SKM-1 treated with dmso at 0.1 percent for 144 hours (cell line): ENCODE data around the gene SLC4A5.
"Not testable (repeated sequence)": the region's sequence is repeated elsewhere in the genome, so short reads cannot be mapped to it uniquely, and the experiment has no call there.

Source experiments
- DNase-seq: peaks from one replicate; lab custom pipeline; 2025; ENCODE audit not compliant: unreplicated experiment; lab: John Stamatoyannopoulos, UW

Gene SLC4A5

DNA sequence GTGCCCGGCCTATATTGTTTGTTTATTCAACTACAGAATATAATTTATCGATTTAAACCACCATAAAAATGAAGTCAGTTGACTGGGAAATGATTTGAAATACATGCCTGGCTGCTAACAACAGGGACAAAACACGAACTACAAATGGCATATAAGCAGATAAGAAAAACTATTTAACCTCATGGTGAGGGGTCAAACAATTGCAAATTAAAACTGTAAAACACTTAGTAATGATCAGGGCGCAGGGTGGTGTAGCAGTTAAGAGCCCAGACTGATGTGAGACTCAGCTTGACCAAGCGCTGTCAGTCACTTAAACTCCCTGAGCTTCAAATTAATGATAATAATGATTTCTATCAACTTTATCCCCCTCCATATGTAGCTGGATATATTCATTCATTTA is 138.1 kb downstream of the SLC4A5 start:
- no peak for DNase-seq

DNA sequence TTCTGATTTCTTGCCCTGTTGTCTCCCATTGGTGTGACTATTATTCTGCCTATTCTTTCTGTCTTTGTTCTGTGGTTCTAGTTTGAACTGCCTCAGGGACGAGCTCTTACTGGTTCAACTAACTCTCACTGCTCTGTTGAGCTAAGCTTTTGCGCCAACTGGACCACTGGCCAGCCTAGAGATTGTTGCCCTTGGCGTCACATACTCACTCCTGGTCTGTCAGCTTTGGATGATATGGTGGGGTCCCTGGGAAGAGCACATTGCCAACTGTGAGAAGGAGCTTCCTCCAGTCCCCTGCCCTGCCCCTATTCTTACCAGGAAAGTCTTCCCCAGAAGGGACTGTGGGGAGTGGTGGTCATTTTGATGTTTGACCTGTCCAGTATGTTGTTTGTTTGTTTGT is 138.8 kb downstream of the SLC4A5 start:
- no peak for DNase-seq

GRCh38 chr2:74201596-74201995 is 141.6 kb downstream of the SLC4A5 start:
- no peak for DNase-seq

DNA sequence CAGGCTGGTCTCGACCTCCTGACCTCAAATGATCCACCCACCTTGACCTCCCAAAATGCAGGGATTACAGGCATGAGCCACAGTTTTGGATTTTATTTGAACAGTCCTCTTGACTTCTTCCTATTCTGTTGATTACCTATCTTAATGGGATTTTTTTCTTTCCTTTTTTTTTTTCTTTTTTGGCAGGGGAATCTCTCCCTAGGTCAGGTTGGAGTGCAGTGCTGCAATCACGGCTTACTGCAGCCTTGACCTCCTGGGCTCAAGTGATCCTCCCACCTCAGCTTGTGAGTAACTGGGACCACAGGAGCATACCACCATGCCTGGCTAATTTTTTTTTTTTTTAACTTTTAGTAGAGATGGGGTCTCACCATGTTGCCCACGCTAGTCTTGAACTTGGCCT is 142.0 kb downstream of the SLC4A5 start:
- DNase-seq: no peak

- no peak for DNase-seq
Measured at GRCh38 chr2:74199871-74200305, 143.3 kb downstream of the SLC4A5 start.

DNA sequence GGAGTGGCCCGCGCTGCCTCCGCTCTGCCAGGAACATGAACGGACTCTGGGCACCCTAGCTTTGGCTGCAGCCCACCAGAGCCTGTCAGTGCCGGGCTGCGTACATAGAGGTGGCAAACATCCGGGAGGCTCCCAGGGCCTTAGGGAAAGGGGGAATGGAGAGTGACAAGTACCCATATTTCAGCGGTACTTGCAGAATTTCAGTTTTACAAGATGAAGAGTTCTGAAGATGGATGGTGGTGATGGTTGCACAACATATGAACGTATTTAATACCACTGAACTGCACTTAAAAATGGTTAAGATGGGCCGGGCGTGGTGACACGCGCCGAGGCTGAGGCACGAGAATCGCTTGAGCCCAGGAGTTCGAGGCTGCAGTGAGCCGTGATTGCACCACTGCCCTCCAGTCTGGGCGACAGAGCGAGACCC is 143.9 kb downstream of the SLC4A5 start:
- no peak for DNase-seq

GRCh38 chr2:74198461-74199274 is 144.5 kb downstream of the SLC4A5 start, which contains the start of gene MTHFD2:
MTHFD2 (plus strand) TSS chr2:74198615; CDS start chr2:74198642, 27 bp downstream.
- peak; percentile 97 for DNase-seq

GRCh38 chr2:74198023-74198460 is 145.2 kb downstream of the SLC4A5 start:
- no peak for DNase-seq

GRCh38 chr2:74197049-74197448 is 146.2 kb downstream of the SLC4A5 start:
- no peak for DNase-seq

- DNase-seq: no peak
Measured at GRCh38 chr2:74194799-74195198, 148.4 kb downstream of the SLC4A5 start.

DNA sequence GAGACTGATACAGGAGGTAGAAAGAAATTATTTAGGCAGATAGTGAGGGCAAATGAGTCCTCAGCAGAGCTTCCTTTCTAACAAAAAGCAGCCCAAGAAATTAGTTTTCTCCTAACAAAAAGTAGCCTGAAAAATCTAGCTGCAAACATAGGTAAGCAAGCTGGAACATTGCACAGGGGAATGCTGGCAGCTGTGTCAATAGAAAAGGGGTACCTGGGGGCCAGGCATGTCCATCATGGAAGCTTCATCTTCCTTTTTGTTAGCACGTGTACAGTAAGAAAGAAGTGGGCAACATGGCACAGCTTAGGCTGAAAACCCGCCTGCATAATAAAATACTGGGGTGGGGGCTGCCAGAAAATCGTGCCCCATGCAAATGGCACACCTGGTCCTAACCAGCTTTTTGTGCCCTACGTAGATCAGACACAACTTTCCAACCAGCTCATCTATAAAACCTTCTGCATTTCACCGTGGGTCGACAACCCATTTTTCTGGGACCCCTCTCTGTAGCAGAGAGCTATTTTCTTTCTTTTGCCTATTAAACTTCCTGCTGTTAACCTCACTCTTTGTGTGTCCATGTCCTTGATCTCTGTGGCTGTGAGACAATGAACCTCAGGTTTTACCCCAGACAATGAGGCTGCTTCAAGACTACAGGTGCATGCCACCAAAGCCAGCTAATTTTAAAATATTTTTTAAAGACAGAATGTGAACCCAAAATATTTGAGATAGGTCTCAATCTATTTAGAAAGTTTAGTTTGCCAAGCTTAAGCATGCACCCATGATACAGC is 151.4 kb downstream of the SLC4A5 start:
- DNase-seq: no peak

DNA sequence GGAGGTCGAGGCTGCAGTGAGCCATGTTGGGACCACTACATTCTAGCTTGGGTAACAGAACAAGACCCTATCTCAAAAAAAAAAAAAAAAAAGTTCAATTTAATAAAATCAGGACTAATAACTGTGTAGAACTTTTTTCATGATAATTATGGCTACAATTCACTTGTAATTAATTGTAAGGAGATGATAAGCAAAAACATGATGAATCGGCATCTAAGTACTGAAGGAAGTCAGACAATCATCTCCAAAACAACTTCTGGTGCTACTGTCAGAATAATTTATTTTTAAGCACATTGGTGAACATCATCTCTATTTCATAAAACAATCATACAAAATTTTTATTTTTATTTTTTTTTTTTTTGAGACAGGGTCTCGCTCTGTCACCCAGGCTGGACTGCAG is 154.5 kb downstream of the SLC4A5 start:
- DNase-seq: no peak

DNA sequence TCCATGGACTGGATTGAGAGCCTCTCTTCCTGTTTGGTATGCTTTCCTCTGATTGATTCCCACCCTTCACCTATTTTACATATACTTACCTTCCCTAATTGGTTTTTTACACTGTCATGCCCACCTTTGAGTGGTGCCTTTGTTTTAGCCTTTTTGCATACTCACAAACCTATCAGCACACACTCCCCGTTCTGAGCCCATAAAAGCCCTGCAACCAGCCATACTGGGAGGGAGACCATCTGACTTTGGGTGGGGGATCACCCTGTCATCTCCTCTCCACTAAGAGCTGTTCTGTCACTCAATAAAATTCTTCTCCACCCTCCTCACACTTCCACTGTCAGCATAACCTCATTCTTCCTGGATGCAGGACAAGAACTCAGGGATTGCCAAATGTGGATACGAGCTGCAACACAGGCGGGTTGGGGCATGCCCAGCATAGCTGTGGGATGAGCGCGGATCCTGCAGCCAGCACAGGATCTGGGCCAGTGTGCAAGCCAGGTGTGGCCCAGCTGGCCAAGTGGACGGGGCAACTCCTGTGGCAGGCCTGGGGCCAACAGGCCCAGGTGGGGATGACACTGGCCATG is 155.1 kb downstream of the SLC4A5 start:
- no peak for DNase-seq

GRCh38 chr2:74186706-74187105 is 156.5 kb downstream of the SLC4A5 start:
- not testable (repeated sequence) for DNase-seq

GRCh38 chr2:74186038-74186437 is 157.2 kb downstream of the SLC4A5 start:
- peak; percentile 96 for DNase-seq

GRCh38 chr2:74183878-74184277 is 159.3 kb downstream of the SLC4A5 start:
- no peak for DNase-seq

DNA sequence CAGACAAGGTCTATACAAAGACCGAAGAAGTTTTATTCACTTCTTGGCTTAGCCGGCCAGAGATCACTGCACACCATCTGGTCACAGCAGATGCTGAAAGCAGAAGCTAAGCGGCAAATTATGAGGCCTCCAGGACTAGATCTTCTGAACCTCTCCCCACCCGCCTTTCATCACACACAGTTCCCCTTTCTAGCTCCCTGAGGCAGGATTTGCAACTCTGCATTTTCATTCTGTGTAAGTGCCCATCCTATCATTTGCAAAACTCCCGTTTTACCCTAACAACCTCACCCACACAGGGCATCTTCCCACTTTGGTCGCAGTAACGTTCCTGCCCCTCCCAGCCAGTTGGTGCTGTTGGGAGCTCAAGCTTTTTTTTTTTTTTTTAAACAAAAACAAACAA is 161.5 kb downstream of the SLC4A5 start:
- peak; percentile 96 for DNase-seq

DNA sequence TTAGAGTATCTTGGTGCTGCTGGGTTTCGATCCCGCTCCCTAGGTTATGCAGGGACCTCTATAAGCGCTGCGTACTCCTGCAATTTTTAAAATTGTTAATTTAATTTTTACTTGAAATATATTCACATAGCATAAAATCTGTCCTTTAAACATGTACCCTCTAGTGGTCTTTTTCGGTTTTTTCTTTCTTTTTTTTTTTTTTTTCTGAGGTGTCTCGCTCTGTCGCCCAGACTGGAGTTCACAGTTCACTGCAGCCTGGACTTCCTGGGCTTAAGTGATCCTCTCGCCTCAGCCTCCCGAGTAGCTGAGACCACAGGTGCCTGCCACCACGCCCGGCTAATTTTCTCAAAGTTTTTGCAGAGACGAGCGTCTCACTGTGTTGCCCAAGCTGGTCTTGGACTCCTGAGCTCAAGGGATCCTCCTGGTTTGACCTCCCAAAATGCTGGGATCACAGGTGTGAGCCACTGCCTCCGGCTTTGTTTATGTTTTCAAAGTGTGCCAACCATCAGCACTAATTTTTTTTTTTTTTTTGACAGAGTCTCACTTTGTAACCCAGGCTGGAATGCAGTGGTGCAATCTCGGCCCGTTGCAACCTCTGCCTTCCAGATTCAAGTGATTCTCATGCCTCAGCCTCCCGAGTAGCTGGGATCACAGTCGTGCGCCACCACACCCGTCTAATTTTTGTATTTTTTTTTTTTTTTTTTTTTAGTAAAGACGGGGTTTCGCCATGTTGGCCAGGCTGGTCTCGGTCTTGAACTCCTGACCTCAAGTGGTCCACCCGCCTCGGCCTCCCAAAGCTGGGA is 164.0 kb downstream of the SLC4A5 start:
- no peak for DNase-seq

- DNase-seq: peak; percentile 96
Measured at GRCh38 chr2:74178211-74179062, 164.8 kb downstream of the SLC4A5 start, which contains the start of gene MOB1A. MOB1A (minus strand) TSS chr2:74178879; CDS start chr2:74178674, 205 bp downstream.

DNA sequence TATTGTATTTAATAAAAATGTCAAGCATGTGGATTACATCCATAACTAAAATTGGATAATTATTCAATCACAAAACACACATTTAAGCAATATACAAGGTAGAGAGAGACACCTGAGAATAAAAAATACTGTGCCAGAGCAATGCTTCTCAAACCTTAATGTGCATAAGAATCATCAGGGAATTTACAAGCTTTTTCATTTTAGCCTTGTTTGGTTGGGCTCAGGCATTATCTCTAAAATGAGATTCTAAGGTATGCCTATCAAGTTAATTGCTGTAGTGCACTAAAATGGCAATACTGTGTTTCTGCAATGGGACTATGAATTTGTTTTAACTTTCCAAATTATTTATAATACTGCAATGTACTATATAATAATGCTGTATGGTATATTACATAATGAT is 165.5 kb downstream of the SLC4A5 start:
- DNase-seq: no peak
